T47D (cell line): ENCODE results near the gene CALCOCO2.
"Not testable (repeated sequence)": the region's sequence is repeated elsewhere in the genome, so short reads cannot be mapped to it uniquely, and the experiment has no call there.

Experiments used
- DNase-seq, 2 experiments: peaks; one replicate each; pipeline versions ENCODE4 v3.0.0 to v3.0.0-alpha.2; 2011 to 2012; ENCODE audit warnings: low read depth in 1 of 2, low spot score in 1 of 2
- JUND ChIP-seq: IDR thresholded peaks from 2 replicates; pipeline ENCODE4 v1.6.1; 2012; ENCODE audit warnings: low read depth
- in situ Hi-C: cut with HindIII; loops from 2 replicates; pipeline ENCODE4 v1.10.0; 2016; ENCODE audit warnings: low sequenced_read_pairs, low pct_unique_long_range_greater_than_20kb

CALCOCO2 gene

GRCh38 chr17:48871551-48872351, 40.9 kb downstream of the CALCOCO2 start:
- in situ Hi-C loops, result no loop called here
- no peak for TF ChIP-seq JUND
- no peak for DNase-seq

- in situ Hi-C loops, result not testable (repeated sequence)
Observed at GRCh38 chr17:48872409-48872808, 41.6 kb downstream of the CALCOCO2 start.

GRCh38 chr17:48873209-48873608, 42.4 kb downstream of the CALCOCO2 start:
- in situ Hi-C loops, result no loop called here
- no peak for DNase-seq
- TF ChIP-seq JUND, result no peak

More at GRCh38 chr17:48872409-48872808, 41.6 kb downstream of the CALCOCO2 start:
- not testable (repeated sequence) for DNase-seq

- no peak for TF ChIP-seq JUND
- in situ Hi-C loops, result no loop called here
- DNase-seq, result no peak
Observed at GRCh38 chr17:48873696-48874443, 43.0 kb downstream of the CALCOCO2 start.

- TF ChIP-seq JUND, result no peak
- in situ Hi-C loops, result no loop called here
- DNase-seq, result peak; percentile 74 to 79
Observed at GRCh38 chr17:48878920-48879898, 48.4 kb downstream of the CALCOCO2 start.

- TF ChIP-seq JUND, result no peak
- DNase-seq, result no peak
- in situ Hi-C loops, result no loop called here
Observed at GRCh38 chr17:48882272-48882671, 51.4 kb downstream of the CALCOCO2 start.

- TF ChIP-seq JUND, result no peak
- in situ Hi-C loops, result no loop called here
- DNase-seq, result no peak
Observed at GRCh38 chr17:48883171-48883570, 52.3 kb downstream of the CALCOCO2 start.

GRCh38 chr17:48890086-48890485, 59.3 kb downstream of the CALCOCO2 start:
- in situ Hi-C loops, result no loop called here
- DNase-seq, result no peak
- TF ChIP-seq JUND, result no peak

- TF ChIP-seq JUND, result no peak
- in situ Hi-C loops, result no loop called here
- DNase-seq, result no peak
Observed at GRCh38 chr17:48892940-48893645, 62.3 kb downstream of the CALCOCO2 start.

GRCh38 chr17:48893646-48894508, 63.0 kb downstream of the CALCOCO2 start:
- no peak for TF ChIP-seq JUND
- DNase-seq, result no peak
- in situ Hi-C loops, result no loop called here

GRCh38 chr17:48894886-48895285, 64.1 kb downstream of the CALCOCO2 start:
- TF ChIP-seq JUND, result no peak
- in situ Hi-C loops, result no loop called here
- DNase-seq, result no peak
